ENCODE measurements around the gene TNFAIP8L1.
"Not testable (repeated sequence)": the region's sequence is repeated elsewhere in the genome, so short reads cannot be mapped to it uniquely, and the experiment has no call there.

TNFAIP8L1 gene

DNA sequence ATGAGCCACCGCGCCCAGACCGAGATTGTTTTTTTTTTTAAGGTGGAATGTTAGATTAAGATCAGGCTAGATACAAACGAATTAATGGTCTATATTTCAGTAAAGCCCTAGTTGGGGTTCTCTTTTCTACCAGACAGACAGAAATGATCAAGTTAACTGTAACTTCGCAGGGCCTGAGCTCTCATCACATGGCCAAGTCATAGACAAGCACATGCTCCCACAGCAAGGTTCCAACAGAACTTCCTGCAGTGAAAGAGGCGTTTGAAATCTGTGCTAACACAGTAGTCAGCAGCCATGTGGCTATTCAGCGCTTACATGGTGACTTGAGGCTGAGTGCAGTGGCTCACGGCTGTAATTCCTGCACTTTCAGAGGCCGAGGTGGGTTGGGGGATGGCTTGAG is 45.1 kb upstream of the TNFAIP8L1 start:
- no peak overlapping the region for H3K4me3 ChIP-seq (ENCODE audit: low read depth, low read length)
- ChIA-PET CTCF (interaction anchor here (0.9 to 3.7 kb wide), 7 partner anchors 14 to 215 kb away, joined by 3 to 19 read pairs (median 4); partner anchors contain the start of gene SEMA6B), POLR2A (no interaction called here)
- TF ChIP-seq CTCF (IDR thresholded peaks at IDR 0.05; ENCODE audit: insufficient read depth, low read length, missing control alignments): no peak
- DNase-seq (ENCODE audit: low read depth, low spot score): no peak

DNA sequence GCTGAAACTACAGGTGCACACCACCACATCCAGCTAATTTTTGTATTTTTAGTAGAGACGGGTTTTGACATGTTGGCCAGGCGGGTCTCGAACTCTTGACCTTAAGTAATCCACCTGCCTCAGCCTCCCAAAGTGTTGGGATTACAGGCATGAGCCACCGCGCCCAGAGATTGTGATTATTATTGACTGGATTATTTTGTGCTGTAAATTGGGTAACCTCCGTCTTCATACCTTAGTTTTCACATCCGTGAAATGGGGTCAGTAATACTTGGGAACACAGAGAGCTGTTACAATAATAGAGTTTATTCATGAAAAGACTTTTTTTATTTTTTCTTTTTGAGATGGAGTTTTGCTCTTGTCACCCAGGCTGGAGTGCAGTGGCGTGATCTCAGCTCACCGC is 44.2 kb upstream of the TNFAIP8L1 start:
- POLR2A ChIA-PET; H3K4me3 ChIP-seq (ENCODE audit: low read depth, low read length); DNase-seq (ENCODE audit: low read depth, low spot score): not testable (repeated sequence)
- CTCF ChIA-PET: interaction anchor here (0.9 to 3.7 kb wide), 5 partner anchors 9 to 41 kb away, joined by 4 to 19 read pairs (median 9); no protein-coding TSS in a partner anchor

- ChIA-PET CTCF (interaction anchor here (0.8 to 3.7 kb wide), 7 partner anchors 9 to 41 kb away, joined by 3 to 19 read pairs (median 7); no protein-coding TSS in a partner anchor), POLR2A (no interaction called here)
- no peak for TF ChIP-seq CTCF (IDR thresholded peaks at IDR 0.05; ENCODE audit: insufficient read depth, low read length, missing control alignments)
- no peak overlapping the region for H3K4me3 ChIP-seq (ENCODE audit: low read depth, low read length)
- DNase-seq (ENCODE audit: low read depth, low spot score): no peak
These were observed 43.0 kb upstream of the TNFAIP8L1 start for GRCh38 chr19:4596033-4596904.

DNA sequence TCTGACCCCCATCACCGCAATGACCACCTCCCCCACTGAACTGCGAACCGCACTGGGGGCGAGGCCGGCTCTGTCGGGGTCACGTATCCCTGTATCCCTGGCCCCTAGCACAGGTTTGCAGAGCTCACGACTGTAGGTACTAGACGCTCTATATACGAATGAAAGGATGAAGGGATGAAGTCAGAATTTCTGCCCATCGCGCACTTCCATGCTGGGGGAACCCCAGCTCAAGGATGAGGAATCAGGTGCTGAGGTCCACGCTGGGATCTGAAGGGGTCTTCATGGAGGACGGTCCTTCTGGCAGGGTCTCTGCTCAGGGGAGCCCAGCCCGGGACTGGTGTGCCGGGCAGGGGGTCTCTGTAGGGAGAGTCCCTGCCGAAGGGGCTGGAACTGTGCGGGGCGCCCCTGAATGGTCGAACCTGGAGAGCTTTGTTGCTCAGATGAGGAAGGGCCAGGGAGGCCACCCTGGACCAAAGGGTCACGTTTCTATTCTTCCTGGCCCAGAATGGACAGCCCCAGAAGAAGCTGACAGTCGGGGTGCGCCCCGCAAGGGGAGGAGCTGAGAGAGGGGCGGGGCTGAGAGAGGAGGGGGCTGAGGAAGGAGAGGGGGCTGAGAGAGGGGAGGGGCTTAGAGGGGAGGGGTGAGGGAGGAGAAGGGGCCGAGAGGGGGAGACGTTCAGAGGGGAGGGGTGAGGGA is 41.9 kb upstream of the TNFAIP8L1 start:
- ChIA-PET POLR2A (interaction anchor here (0.7 kb wide), 1 partner anchor 12 kb away, joined by 3 read pairs; no protein-coding TSS in a partner anchor), CTCF (interaction anchor here (0.8 to 3.3 kb wide), 5 partner anchors 8 to 39 kb away, joined by 3 to 18 read pairs (median 7); no protein-coding TSS in a partner anchor)
- DNase-seq (ENCODE audit: low read depth, low spot score): no peak
- TF ChIP-seq CTCF (IDR thresholded peaks at IDR 0.05; ENCODE audit: insufficient read depth, low read length, missing control alignments): no peak
- H3K4me3 ChIP-seq (ENCODE audit: low read depth, low read length): no peak overlapping the region; the same call in 1 of the 2 replicates

GRCh38 chr19:4597975-4598671 is 41.2 kb upstream of the TNFAIP8L1 start:
- POLR2A ChIA-PET: no interaction called here
- CTCF ChIA-PET: interaction anchor here (2.1 to 3.3 kb wide), 2 partner anchors 12 to 39 kb away, joined by 10 to 18 read pairs; no protein-coding TSS in a partner anchor
- H3K4me3 ChIP-seq (ENCODE audit: low read depth, low read length): no peak overlapping the region; the same call in 1 of the 2 replicates
- TF ChIP-seq CTCF (IDR thresholded peaks at IDR 0.05; ENCODE audit: insufficient read depth, low read length, missing control alignments): no peak
- no peak for DNase-seq (ENCODE audit: low read depth, low spot score)

DNA sequence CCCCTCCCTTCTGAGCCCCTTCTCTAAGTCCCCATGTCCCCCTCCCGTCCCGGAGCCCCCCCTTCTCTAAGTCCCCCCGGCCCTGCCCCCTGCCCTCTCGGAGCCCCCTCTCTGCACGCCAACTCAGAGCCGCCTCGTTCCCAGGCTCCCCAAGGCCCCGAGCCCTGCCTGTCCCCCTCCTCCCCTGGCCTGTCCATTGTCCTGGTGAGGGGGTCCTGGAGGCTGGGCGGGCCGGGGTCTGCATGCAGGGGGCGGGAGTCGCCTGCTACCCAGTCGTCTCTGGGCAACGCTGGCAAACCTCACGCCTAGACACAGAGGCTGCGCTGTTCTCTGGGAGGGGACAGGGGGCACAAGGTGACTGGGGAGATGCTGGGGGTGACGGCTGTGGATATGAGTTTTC is 40.6 kb upstream of the TNFAIP8L1 start:
- ChIA-PET POLR2A (no interaction called here), CTCF (interaction anchor here (2.1 kb wide), 1 partner anchor 38 kb away, joined by 18 read pairs; no protein-coding TSS in a partner anchor)
- H3K4me3 ChIP-seq (ENCODE audit: low read depth, low read length): no peak overlapping the region

More for the DNA sequence above, 40.6 kb upstream of the TNFAIP8L1 start:
- DNase-seq (ENCODE audit: low read depth, low spot score): no peak
- TF ChIP-seq CTCF (IDR thresholded peaks at IDR 0.05; ENCODE audit: insufficient read depth, low read length, missing control alignments): no peak

All from AG04449 (cell line).